RKO (cell line): ENCODE results near the gene HSDL2.
"Not testable (repeated sequence)": the region's sequence is repeated elsewhere in the genome, so short reads cannot be mapped to it uniquely, and the experiment has no call there.

ENCODE experiments used
- DNase-seq: peaks from one replicate; pipeline ENCODE4 v3.0.0-alpha.2; 2016; ENCODE audit warnings: low spot score

The HSDL2 gene

GRCh38 chr9:112500842-112501241 lies 120.9 kb downstream of the HSDL2 start:
- no peak for DNase-seq

GRCh38 chr9:112501287-112501686 lies 121.4 kb downstream of the HSDL2 start:
- no peak for DNase-seq

DNA sequence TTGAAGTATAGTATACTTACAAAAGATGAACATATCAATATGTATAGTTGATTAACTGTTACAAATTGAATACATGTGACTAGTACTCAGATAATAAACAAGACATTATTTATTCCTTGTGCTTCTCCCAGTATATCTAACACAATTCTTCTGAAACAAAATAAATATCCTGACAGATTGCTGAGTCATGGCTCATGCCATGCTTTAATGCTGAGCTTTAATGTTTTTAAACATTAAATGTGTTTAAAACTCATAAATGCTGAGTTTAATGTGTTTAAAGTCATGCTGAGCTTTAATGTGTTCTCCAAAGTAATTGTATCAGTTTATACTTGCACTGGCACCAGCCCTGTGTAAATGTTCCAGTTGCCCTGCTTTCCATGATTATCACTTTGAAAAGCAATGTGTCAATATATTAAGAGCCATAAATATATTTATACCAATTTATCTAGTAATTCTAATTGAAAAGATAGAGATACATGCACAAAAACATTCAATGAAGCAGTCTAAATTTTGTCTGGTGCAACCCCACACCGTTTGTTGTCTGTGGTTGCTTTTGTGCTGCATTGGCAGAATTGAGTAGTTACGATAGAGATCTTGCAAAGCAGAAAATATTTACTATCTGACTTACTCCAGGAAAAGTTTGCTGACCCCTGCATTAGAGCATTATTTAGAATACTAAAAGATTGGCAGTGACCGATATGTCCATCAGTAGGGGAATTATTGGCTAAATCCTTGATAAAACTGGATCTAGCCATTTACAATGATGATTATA lies 122.5 kb downstream of the HSDL2 start:
- no peak for DNase-seq

DNA sequence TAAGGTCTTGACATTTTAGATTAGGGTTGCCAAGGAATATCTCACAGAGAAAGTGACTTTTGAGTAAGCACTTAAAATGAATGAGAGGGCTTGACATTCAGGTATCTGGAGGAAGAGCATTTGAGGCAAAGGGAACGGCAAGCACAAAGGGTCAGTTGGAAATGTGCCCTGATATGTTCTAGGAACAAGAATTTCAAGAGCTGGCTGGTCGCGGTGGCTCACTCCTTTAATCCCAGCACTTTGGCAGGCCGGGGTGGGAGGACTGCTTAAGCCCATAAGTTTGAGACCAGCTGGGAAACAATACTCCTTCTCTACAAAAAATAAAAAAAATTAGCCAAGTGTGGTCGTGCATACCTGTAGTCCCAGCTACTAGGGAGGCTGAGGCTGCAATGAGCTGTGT lies 123.3 kb downstream of the HSDL2 start:
- no peak for DNase-seq

DNA sequence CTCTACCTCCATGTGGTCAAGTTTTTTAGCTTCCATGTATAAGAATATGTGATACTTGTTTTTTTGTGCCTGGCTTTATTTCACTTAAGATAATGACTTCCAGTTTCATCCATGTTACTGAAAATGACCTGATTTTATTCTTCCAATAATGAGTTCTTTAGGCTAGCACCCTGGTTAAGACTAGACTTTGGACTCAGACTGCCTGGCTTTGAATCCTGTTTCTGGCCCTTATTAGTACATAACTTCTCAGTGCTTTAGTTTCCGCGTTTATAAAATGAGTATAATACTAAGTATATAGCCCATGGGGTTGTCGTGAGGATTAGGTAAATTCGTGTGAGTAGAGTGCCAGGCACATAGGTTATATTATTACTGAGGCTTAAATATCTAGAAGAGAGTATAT lies 125.2 kb downstream of the HSDL2 start:
- DNase-seq: no peak

GRCh38 chr9:112505607-112506006 lies 125.7 kb downstream of the HSDL2 start:
- no peak for DNase-seq

- no peak for DNase-seq
Observed at GRCh38 chr9:112506571-112506970, 126.7 kb downstream of the HSDL2 start.

DNA sequence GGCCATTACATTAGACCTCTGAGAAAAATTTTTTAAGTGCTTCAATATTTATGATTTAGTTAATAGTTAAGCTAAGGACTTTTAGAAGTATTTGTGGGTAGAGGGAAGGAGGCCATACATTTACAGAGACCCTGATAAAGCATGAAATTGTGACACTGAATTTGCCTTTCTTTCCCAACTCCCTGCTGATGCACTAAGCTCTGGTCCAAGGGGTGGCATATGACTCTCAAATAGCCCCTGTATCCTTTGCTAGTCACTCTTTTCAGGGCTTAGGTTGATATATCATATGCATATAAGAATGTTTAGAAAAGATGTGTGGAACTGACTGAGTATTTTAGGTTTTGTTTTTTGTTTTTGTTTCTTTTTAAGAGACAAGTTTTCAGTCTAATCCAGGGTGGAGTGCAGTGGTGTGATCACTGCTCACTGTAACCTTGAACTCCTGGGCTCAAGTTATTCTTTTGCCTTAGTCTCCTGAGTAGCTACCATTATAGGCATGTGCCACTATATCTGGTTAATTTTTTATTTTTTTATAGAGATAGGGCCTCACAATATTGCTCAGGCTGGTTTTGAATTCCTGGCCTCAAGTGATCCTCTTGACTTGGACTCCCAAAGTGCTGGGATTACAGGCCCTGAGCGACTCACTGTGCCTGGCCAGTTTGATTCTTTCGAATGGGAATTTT lies 127.2 kb downstream of the HSDL2 start:
- no peak for DNase-seq

- no peak for DNase-seq
Observed at GRCh38 chr9:112508377-112508776, 128.5 kb downstream of the HSDL2 start.

- not testable (repeated sequence) for DNase-seq
Observed at GRCh38 chr9:112512377-112512776, 132.5 kb downstream of the HSDL2 start.

DNA sequence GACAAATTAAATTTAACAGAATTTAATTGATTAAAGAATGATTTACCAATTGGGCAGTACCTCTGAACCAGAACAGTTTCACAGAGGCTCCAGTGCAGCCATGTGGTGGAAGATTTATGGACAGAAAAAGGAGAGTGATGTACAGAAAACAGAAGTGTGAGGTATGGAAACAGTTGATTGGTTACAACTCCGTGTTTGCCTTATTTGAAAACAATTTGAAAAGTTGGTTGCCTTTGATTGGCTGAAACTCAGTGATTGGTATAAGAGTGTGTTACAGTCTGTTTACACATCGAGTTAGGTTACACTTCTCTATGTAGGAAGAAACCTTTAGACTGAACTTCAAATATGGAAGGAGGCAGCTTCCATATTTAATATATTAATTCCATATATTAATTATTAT lies 136.9 kb downstream of the HSDL2 start:
- DNase-seq: no peak

DNA sequence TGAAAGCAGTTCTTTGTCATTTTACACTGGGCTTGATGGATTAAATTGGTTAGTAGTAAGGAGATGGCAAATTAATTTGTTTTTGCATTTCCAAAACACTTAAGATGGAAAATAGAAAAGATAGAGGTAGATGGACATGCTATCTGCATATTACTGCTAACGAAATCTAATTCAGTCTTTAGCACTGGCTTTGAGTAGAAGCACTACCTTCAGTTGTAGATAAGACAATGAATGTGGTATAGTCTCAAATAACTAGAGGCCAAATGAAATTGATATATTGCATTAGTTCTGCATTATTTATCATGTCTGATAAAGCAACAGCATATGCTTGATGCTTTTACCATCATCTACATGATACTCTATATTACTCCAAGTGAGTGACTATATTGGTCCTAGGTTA lies 140.2 kb downstream of the HSDL2 start:
- no peak for DNase-seq

GRCh38 chr9:112520656-112521055 lies 140.7 kb downstream of the HSDL2 start:
- no peak for DNase-seq
